Ovary (tissue), 9 donors: ENCODE measurements around the gene NEURL1B. TPM values are rescaled to one million over a fixed set of nuclear protein-coding genes. Genes with fewer than 3 reads are reported as not detected.

Experiments used
- DNase-seq, 5 donors: peaks; one replicate each; pipeline ENCODE4 v3.0.0-alpha.2; 2019 to 2020
- H3K27ac ChIP-seq, 2 donors: fragments of 200-600 bp; one replicate each; pipeline versions ENCODE4 v1.5.1 to v1.8.0; 2019 to 2022
- H3K27me3 ChIP-seq: fragments of 200-600 bp; one replicate; pipeline ENCODE4 v1.8.0; 2022
- H3K36me3 ChIP-seq: fragments of 200-600 bp; sonication (generic); one replicate; pipeline ENCODE4 v1.5.1; 2019
- H3K4me1 ChIP-seq: one replicate; pipeline ENCODE4 v1.8.1; 2013; ENCODE audit warnings: mild to moderate bottlenecking, moderate library complexity; ENCODE audit not compliant: insufficient read depth
- H3K4me3 ChIP-seq: fragments of 200-600 bp; sonication (generic); one replicate; pipeline ENCODE4 v1.5.1; 2017
- H3K9me3 ChIP-seq, 2 donors: fragments of 200-600 bp in 1 of 2; sonication (generic) in 1 of 2; one replicate each; pipeline versions ENCODE4 v1.5.1 to v1.8.1; 2013 to 2019; ENCODE audit warnings: mild to moderate bottlenecking in 1 of 2, moderate library complexity in 1 of 2
- CTCF ChIP-seq, 3 donors: fragments of 450-650 bp in 2 of 3; fragments of 200-600 bp in 1 of 3; IDR thresholded peaks; one replicate each; pipeline versions ENCODE4 v1.5.1 to v1.8.0; 2016 to 2022; ENCODE audit warnings: antibody characterized with exemption in 3 of 3, mild to moderate bottlenecking in 1 of 3
- EP300 ChIP-seq: sonication (generic); formaldehyde crosslinking; IDR thresholded peaks from one replicate; pipeline ENCODE4 v1.6.1; 2017; ENCODE audit warnings: antibody characterized with exemption
- POLR2A ChIP-seq: fragments of 450-650 bp; IDR thresholded peaks from one replicate; pipeline ENCODE4 v1.6.1; 2017; ENCODE audit warnings: antibody characterized with exemption, mild to moderate bottlenecking, moderate library complexity
- WGBS, 3 donors: extraction: QIAGEN DNeasy Blood & Tissue Kit in 1 of 3; methylation state at CpG; one replicate each; pipeline versions ENCODE4 v1.1.5 to v1.1.7; 2013 to 2017; 5-methylcytosine and 5-hydroxymethylcytosine counted together
- intact Hi-C, 4 donors: fragments of 100-400 bp; cut with DNase I; formaldehyde crosslinking; loops; one replicate each; pipeline versions ENCODE4 v1.11.0 to v1.15.1; 2022 to 2023
- polyA plus RNA-seq, 2 donors: library from polyadenylated mRNA; stranded (reverse); fragments of 200-250 nt in 1 of 2; fragments of 350-450 nt in 1 of 2; fragmentation: Illumina TruSeq in 1 of 2; extraction: RNeasy Lipid Tissue Mini Kit (QIAGEN cat#74804) in 1 of 2; gene quantifications; one replicate each; pipeline ENCODE4 v1.2.3, GENCODE V29; 2013 to 2014
- total RNA-seq, 7 donors: library from RNA; depleted of rRNA in 2 of 7; stranded (reverse); fragments of >200 nt in 2 of 7; fragmentation: NEBNext Ultra II Directional in 3 of 7; extraction: Animal tissue kit (Norgen Biotek cat#: 25700) in 3 of 7; gene quantifications; one replicate each; pipeline versions ENCODE4 v1.1.0 to v1.2.4, GENCODE V29; 2016 to 2023
- donor health status: DM: no; HTN: no; CAD: no; lungs with moderate emphysema.
- donor health status: DM: no; HTN: no; CAD: no.
- donor health status: Bipolar disorder and iron deficiency.
- donor health status: DM: yes; HTN: yes; CAD: no.
- donor health status: DM: no; HTN: no; CAD: no.
- donor health status: DM: yes; HTN: yes; CAD: no.

The NEURL1B gene
- total and polyA plus RNA-seq, 9 donors = 15.0 to 75.1 (median 36.3) TPM

GRCh38 chr5:172616136-172616535 is 24.9 kb upstream of the NEURL1B start:
- Histone ChIP-seq H3K27ac (no peak overlapping the region), H3K4me3 (no peak overlapping the region), H3K4me1 (peaks cover 5% of the 10 kb centered on the region), H3K36me3 (no peaks in the 10 kb centered on the region), H3K27me3 (no peaks in the 10 kb centered on the region), H3K9me3 (no peaks in the 10 kb centered on the region)
- intact Hi-C loops = no loop called here
- TF ChIP-seq EP300 (no peak), POLR2A (no peak), CTCF (IDR thresholded peaks at IDR 0.05) (no peak)
- WGBS, 3 donors = 66 to 72% (median 69%) methylated on average over 5 of the region's 5 CpGs
- DNase-seq = no peak

GRCh38 chr5:172616730-172617129 is 24.3 kb upstream of the NEURL1B start:
- TF ChIP-seq EP300 (no peak), CTCF (IDR thresholded peaks at IDR 0.05) (no peak), POLR2A (no peak)
- DNase-seq = peak; percentile 72 to 88 (median 82)
- H3K36me3 ChIP-seq = no peaks in the 10 kb centered on the region
- H3K4me1 ChIP-seq = peaks cover 5% of the 10 kb centered on the region
- no peak overlapping the region for H3K4me3 ChIP-seq
- no peaks in the 10 kb centered on the region for H3K9me3 ChIP-seq
- peak overlapping the region in 1 of 2 donors; percentile 43 for H3K27ac ChIP-seq
- intact Hi-C loops = no loop called here
- WGBS, 3 donors = 3 to 21% (median 5%) methylated on average over 13 to 16 of the region's 16 CpGs
- no peaks in the 10 kb centered on the region for H3K27me3 ChIP-seq

GRCh38 chr5:172617817-172618216 is 23.2 kb upstream of the NEURL1B start:
- Histone ChIP-seq H3K4me1 (peaks cover 5% of the 10 kb centered on the region), H3K36me3 (no peaks in the 10 kb centered on the region), H3K27ac (no peak overlapping the region), H3K9me3 (no peaks in the 10 kb centered on the region), H3K4me3 (no peak overlapping the region), H3K27me3 (no peaks in the 10 kb centered on the region)
- DNase-seq = peak in 3 of 5 donors; percentile 19 to 40 (median 35)
- intact Hi-C loops = no loop called here
- TF ChIP-seq CTCF (IDR thresholded peaks at IDR 0.05) (no peak), POLR2A (no peak), EP300 (no peak)
- WGBS, 3 donors = 93 to 95% (median 93%) methylated on average over 26 of the region's 26 CpGs

- TF ChIP-seq CTCF (IDR thresholded peaks at IDR 0.05) = no peak
- no peak for TF ChIP-seq POLR2A
- TF ChIP-seq EP300 = no peak
- Histone ChIP-seq H3K9me3 (no peaks in the 10 kb centered on the region), H3K4me3 (no peak overlapping the region), H3K27ac (no peak overlapping the region), H3K36me3 (no peaks in the 10 kb centered on the region), H3K27me3 (no peaks in the 10 kb centered on the region), H3K4me1 (peaks cover 5% of the 10 kb centered on the region)
- peak in 2 of 5 donors; percentile 19 to 27 for DNase-seq
- WGBS, 3 donors = 94 to 95% (median 94%) methylated on average over 12 of the region's 12 CpGs
- intact Hi-C loops = no loop called here
Measured at GRCh38 chr5:172618574-172619365, 22.3 kb upstream of the NEURL1B start.
